CD4-positive, CD25-positive, alpha-beta regulatory T cell (primary cell): Measurements from ENCODE around the gene SRD5A2. TPM values are rescaled to one million over a fixed set of nuclear protein-coding genes. Genes with fewer than 3 reads are reported as not detected.

Source experiments
- ATAC-seq, 2 donors: fragments of 150-1000 bp; cut with Tn5 transposase; one replicate each; pipeline ENCODE4 v1.10.0; 2021; ENCODE audit warnings: low read depth in 2 of 2, moderate number of reproducible peaks in 2 of 2, moderate library complexity in 1 of 2
- DNase-seq, 3 donors: peaks; one replicate each; pipeline versions ENCODE4 v3.0.0 to v3.0.0-alpha.2; 2012 to 2022; ENCODE audit warnings: mixed read lengths in 1 of 3
- H3K27ac ChIP-seq: one replicate; pipeline ENCODE4 v1.7.0; 2013; ENCODE audit warnings: mild to moderate bottlenecking, low read length; ENCODE audit not compliant: insufficient read depth, poor library complexity, severe bottlenecking
- H3K27me3 ChIP-seq: one replicate; pipeline ENCODE4 v1.7.0; 2013; ENCODE audit warnings: low read length; ENCODE audit not compliant: control insufficient read depth, insufficient read depth
- H3K36me3 ChIP-seq: one replicate; pipeline ENCODE4 v1.7.0; 2013; ENCODE audit warnings: mild to moderate bottlenecking, low read length, moderate library complexity; ENCODE audit not compliant: control insufficient read depth, insufficient read depth
- H3K4me1 ChIP-seq: 2 replicates; pipeline ENCODE4 v1.7.0; 2013; ENCODE audit warnings: mild to moderate bottlenecking, low read length; ENCODE audit not compliant: insufficient read depth, control insufficient read depth, poor library complexity, severe bottlenecking
- H3K4me3 ChIP-seq: one replicate; pipeline ENCODE4 v1.7.0; 2013; ENCODE audit warnings: low read depth, mild to moderate bottlenecking, low read length, moderate library complexity
- H3K9me3 ChIP-seq, 2 experiments: 1 replicate in 1 of 2; 2 replicates in 1 of 2; pipeline ENCODE4 v1.7.0; 2013; ENCODE audit warnings: low read length in 2 of 2, mild to moderate bottlenecking in 1 of 2, moderate library complexity in 1 of 2; ENCODE audit not compliant: control insufficient read depth in 2 of 2
- H3K27ac Mint-ChIP-seq, 3 donors: one replicate each; pipeline ENCODE4 v1.8.0; 2020 to 2022; ENCODE audit warnings: mild to moderate bottlenecking in 3 of 3, mixed read lengths in 3 of 3, moderate library complexity in 2 of 3
- H3K27me3 Mint-ChIP-seq: one replicate; pipeline ENCODE4 v1.8.0; 2022; ENCODE audit warnings: mild to moderate bottlenecking, mixed read lengths
- H3K36me3 Mint-ChIP-seq: one replicate; pipeline ENCODE4 v1.8.0; 2020; ENCODE audit warnings: mixed read lengths
- H3K4me1 Mint-ChIP-seq, 4 donors: one replicate each; pipeline ENCODE4 v1.8.0; 2020 to 2022; ENCODE audit warnings: mixed read lengths in 4 of 4, mild to moderate bottlenecking in 1 of 4
- H3K4me3 Mint-ChIP-seq, 4 donors: one replicate each; pipeline ENCODE4 v1.8.0; 2020 to 2022; ENCODE audit warnings: mild to moderate bottlenecking in 4 of 4, mixed read lengths in 4 of 4, moderate library complexity in 3 of 4
- H3K9me3 Mint-ChIP-seq, 7 donors: one replicate each; pipeline ENCODE4 v1.8.0; 2020 to 2022; ENCODE audit warnings: mixed read lengths in 7 of 7, mild to moderate bottlenecking in 3 of 7, moderate library complexity in 2 of 7
- polyA plus RNA-seq, 4 donors: library from polyadenylated mRNA; unstranded; fragments of 300-500 nt; fragmentation: Illumina TruSeq; gene quantifications; one replicate each; pipeline ENCODE4 v1.2.3, GENCODE V29; 2021
- total RNA-seq: library from RNA; stranded (reverse); gene quantifications from one replicate; pipeline ENCODE4 v1.2.3, GENCODE V29; 2022

The SRD5A2 gene
- total and polyA plus RNA-seq, 5 donors from 2014 or later = not detected

GRCh38 chr2:31577143-31577542 is 3.6 kb downstream of the SRD5A2 start:
- H3K27me3 ChIP-seq = no peaks in the 10 kb centered on the region
- Mint-ChIP-seq H3K27me3 (peaks cover 39% of the 10 kb centered on the region), H3K27ac (no peak overlapping the region), H3K4me1 (peaks cover 0 to 3% (median 0%) of the 10 kb centered on the region in 4 donors), H3K36me3 (no peaks in the 10 kb centered on the region), H3K4me3 (no peak overlapping the region), H3K9me3 (peaks cover 0 to 7% (median 5%) of the 10 kb centered on the region in 7 donors)
- H3K9me3 ChIP-seq = peaks cover 0 to 2% of the 10 kb centered on the region in 2 experiments
- no peaks in the 10 kb centered on the region for H3K4me1 ChIP-seq
- no peak overlapping the region for H3K4me3 ChIP-seq
- no peak overlapping the region for H3K27ac ChIP-seq
- ATAC-seq = no peak
- no peak for DNase-seq
- no peaks in the 10 kb centered on the region for H3K36me3 ChIP-seq

DNA sequence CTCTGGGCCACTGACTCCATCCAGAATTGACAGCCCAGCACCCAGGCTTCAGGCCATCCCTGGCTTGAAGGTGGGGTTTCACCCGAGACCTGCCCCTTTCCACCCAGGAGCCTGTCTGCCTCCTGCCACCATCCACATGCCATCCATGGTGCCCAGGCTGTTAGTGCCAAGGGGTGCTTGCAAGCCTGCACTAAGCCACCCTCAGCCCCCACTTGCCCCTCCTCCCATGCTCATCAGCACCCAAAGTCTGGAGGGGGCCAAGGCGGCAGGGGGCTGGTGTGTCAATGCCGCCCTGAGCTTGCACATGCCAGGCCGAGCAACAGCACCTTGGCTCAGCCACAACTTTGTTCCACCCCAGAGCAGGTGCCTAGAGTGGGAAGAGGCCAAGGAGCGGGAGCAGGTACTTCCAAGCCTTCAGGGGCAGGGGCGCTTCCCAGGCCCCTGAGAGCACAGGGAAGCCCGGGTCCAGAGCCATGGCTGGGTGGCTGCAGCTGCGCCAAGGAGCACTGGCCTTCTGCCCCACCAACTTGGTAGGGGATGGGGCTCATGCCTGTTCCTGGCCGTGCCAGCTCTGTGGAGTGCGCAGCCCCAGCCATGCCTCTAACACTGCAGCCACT is 12.0 kb downstream of the SRD5A2 start:
- Mint-ChIP-seq H3K36me3 (no peaks in the 10 kb centered on the region), H3K4me3 (no peak overlapping the region), H3K27me3 (peaks cover 22% of the 10 kb centered on the region), H3K27ac (no peak overlapping the region), H3K9me3 (peaks cover 0 to 16% (median 0%) of the 10 kb centered on the region in 7 donors), H3K4me1 (no peaks in the 10 kb centered on the region)
- Histone ChIP-seq H3K9me3 (no peaks in the 10 kb centered on the region), H3K36me3 (no peaks in the 10 kb centered on the region), H3K27me3 (no peaks in the 10 kb centered on the region), H3K27ac (no peak overlapping the region), H3K4me3 (no peak overlapping the region), H3K4me1 (no peaks in the 10 kb centered on the region)
- DNase-seq = no peak
- ATAC-seq = no peak

- no peak overlapping the region for H3K4me3 Mint-ChIP-seq
- H3K27me3 Mint-ChIP-seq = peaks cover 24% of the 10 kb centered on the region
- Histone ChIP-seq H3K9me3 (no peaks in the 10 kb centered on the region), H3K36me3 (no peaks in the 10 kb centered on the region), H3K27me3 (peaks cover 1% of the 10 kb centered on the region), H3K27ac (no peak overlapping the region), H3K4me1 (no peaks in the 10 kb centered on the region), H3K4me3 (no peak overlapping the region)
- DNase-seq (no peak), ATAC-seq (no peak)
- no peaks in the 10 kb centered on the region for H3K36me3 Mint-ChIP-seq
- no peaks in the 10 kb centered on the region for H3K4me1 Mint-ChIP-seq
- H3K9me3 Mint-ChIP-seq = peaks cover 0 to 16% (median 0%) of the 10 kb centered on the region in 7 donors
- no peak overlapping the region for H3K27ac Mint-ChIP-seq
Observed at GRCh38 chr2:31567679-31568078, 13.1 kb downstream of the SRD5A2 start.

DNA sequence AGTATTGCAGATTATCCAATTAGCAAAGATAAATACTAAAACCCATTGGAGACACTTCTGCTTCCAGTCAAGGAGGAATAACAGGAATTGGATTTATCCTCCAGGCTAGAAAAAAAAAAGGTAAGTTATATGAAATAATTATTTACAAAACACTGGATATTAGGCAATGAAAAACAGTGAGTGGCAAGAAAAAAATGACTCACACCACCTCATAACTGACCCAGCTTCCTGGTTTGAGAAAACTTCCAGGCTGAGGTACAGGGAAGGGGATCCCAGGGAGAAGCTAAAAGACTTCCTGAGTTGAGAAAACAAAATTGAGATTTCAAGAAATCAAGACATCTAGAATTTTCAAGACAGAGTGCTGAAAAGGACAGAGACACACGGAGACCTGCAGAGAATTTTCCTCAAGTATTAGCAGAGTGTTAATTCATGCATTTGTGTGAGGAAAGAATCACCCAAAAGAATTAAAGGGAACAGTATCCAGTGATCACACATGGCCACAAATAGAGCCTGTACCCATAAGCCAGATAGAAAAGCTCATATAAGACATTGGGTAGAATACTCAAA is 17.4 kb downstream of the SRD5A2 start:
- no peaks in the 10 kb centered on the region for H3K4me1 Mint-ChIP-seq
- DNase-seq (no peak), ATAC-seq (no peak)
- Histone ChIP-seq H3K27ac (no peak overlapping the region), H3K27me3 (peaks cover 10% of the 10 kb centered on the region), H3K9me3 (no peaks in the 10 kb centered on the region), H3K4me3 (no peak overlapping the region), H3K36me3 (no peaks in the 10 kb centered on the region), H3K4me1 (no peaks in the 10 kb centered on the region)
- peaks cover 25% of the 10 kb centered on the region for H3K27me3 Mint-ChIP-seq
- peaks cover 0 to 3% (median 0%) of the 10 kb centered on the region in 7 donors for H3K9me3 Mint-ChIP-seq
- no peaks in the 10 kb centered on the region for H3K36me3 Mint-ChIP-seq
- H3K27ac Mint-ChIP-seq = no peak overlapping the region
- no peak overlapping the region for H3K4me3 Mint-ChIP-seq

DNA sequence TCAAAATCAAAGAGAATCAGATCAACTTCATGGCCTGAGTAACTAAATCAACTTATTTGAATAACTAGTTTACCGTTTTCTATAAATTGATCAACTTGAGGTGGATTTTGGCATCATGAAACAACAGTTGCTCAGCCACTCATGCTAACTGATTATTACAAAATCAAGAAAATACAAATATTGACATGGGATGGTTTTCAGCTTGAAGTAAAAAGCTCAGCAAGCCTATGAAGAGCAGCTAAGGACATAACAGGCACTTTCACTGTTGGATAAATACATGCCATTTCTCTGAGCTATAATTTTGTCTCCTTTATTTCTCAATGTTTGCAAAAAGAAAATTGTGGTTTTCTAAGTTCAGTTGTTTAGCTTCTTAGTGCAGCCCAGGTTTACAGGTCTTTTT is 18.9 kb downstream of the SRD5A2 start:
- Mint-ChIP-seq H3K36me3 (no peaks in the 10 kb centered on the region), H3K4me3 (no peak overlapping the region), H3K4me1 (no peaks in the 10 kb centered on the region), H3K27ac (no peak overlapping the region), H3K27me3 (peaks cover 25% of the 10 kb centered on the region), H3K9me3 (peaks cover 0 to 3% (median 0%) of the 10 kb centered on the region in 7 donors)
- peaks cover 10% of the 10 kb centered on the region for H3K27me3 ChIP-seq
- no peak overlapping the region for H3K4me3 ChIP-seq
- H3K36me3 ChIP-seq = no peaks in the 10 kb centered on the region
- H3K9me3 ChIP-seq = no peaks in the 10 kb centered on the region
- H3K4me1 ChIP-seq = no peaks in the 10 kb centered on the region
- DNase-seq = no peak
- no peak for ATAC-seq
- no peak overlapping the region for H3K27ac ChIP-seq

DNA sequence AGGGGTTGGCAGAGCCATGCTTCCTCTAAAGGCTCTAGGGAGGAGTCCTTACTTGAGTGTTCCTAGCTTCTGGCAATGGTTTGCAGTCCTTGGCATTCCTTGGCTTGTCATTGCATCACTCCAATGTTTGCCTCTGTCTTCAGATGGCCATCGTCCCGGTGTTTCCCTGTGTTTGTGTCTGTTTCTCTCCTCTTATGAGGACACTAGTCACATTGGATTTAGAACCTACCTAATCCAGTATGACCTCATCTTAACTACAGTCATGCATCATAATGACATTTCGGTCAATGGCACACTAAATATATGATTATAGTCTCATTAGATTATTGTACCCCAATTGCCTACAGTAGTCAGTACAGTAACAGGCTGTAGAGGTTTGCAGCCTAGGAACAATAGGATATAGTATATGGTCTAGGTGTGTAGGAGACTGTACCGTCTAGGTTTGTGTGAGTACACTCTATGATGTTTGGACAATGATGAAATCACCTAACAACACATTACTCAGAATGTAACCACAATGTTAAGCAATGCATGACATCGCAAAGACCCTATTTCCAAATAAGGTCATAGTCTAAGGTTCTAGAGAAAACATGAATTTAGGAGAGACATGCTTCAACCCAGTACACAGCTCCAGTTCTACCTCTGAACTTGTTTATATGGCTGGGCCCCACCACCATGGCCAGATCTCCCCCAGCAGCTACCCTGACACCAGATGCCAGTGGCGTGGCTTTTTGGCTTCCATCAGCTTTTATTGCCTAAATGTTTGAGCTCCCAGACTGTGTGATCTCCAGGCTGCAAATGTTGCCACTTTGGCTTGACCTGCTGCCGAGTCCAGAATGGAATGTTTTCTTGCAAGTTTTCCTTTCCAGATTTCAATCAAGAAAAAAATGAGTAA is 22.1 kb downstream of the SRD5A2 start:
- no peaks in the 10 kb centered on the region for H3K36me3 Mint-ChIP-seq
- ATAC-seq (no peak), DNase-seq (no peak)
- Histone ChIP-seq H3K4me1 (no peaks in the 10 kb centered on the region), H3K36me3 (no peaks in the 10 kb centered on the region), H3K4me3 (no peak overlapping the region), H3K9me3 (no peaks in the 10 kb centered on the region), H3K27me3 (peaks cover 10% of the 10 kb centered on the region), H3K27ac (no peak overlapping the region)
- peaks cover 17% of the 10 kb centered on the region for H3K27me3 Mint-ChIP-seq
- H3K27ac Mint-ChIP-seq = no peak overlapping the region
- H3K9me3 Mint-ChIP-seq = peaks cover 0 to 3% (median 0%) of the 10 kb centered on the region in 7 donors
- no peaks in the 10 kb centered on the region for H3K4me1 Mint-ChIP-seq
- no peak overlapping the region for H3K4me3 Mint-ChIP-seq

DNA sequence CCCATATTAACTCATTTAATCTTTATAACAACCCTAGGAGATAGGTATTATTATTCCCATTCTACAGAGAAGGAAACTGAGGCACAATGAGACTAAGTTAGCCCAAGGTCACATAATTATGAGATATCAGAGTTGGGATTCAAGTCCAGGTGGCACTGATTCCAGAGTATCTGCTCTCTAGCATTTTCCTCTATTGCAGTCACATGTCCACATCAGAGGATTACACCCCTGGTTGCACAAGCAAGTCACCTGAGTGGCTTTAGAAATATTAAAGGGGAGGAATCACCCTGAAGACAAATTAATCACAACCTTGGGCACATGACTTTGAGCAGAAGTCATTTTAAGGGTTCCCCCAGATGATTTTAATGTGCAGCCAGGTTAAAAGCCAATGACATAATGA is 23.8 kb downstream of the SRD5A2 start:
- H3K4me3 Mint-ChIP-seq = no peak overlapping the region
- peaks cover 6% of the 10 kb centered on the region for H3K27me3 ChIP-seq
- H3K27me3 Mint-ChIP-seq = peaks cover 12% of the 10 kb centered on the region
- H3K9me3 Mint-ChIP-seq = peaks cover 0 to 11% (median 2%) of the 10 kb centered on the region in 7 donors
- no peaks in the 10 kb centered on the region for H3K4me1 ChIP-seq
- no peaks in the 10 kb centered on the region for H3K4me1 Mint-ChIP-seq
- H3K36me3 Mint-ChIP-seq = no peaks in the 10 kb centered on the region
- H3K36me3 ChIP-seq = no peaks in the 10 kb centered on the region
- no peak overlapping the region for H3K4me3 ChIP-seq
- no peak overlapping the region for H3K27ac ChIP-seq
- H3K27ac Mint-ChIP-seq = no peak overlapping the region
- DNase-seq (no peak), ATAC-seq (no peak)
- no peaks in the 10 kb centered on the region for H3K9me3 ChIP-seq
